ENCODE measurements around the gene CLIC4. TPM values are rescaled to one million over a fixed set of nuclear protein-coding genes. Genes with fewer than 3 reads are reported as not detected.

CLIC4 gene
- total RNA-seq, 1 experiment from 2014 or later: 242 TPM

DNA sequence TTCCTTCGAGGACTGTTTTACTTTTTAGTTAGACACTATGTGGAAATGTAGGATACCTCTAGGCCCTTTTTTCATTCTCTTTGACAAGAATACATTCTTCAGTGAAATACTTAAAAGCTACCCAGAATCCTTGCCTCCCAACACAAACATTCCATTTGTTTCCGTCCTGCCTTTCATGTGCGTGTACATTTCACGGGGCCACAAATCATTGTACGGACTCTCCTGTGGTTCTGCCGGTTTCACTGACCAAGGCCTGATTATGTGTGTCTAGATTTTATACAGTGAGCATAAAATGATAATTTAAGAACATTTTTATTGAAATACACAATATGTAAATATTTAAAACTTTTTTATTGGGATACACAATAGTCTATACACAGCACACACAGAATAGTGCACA is 108.4 kb downstream of the CLIC4 start:
- no peaks in the 10 kb centered on the region for H3K4me1 Mint-ChIP-seq (ENCODE audit: insufficient read depth, unreplicated experiment)
- no TSS peak for BruUV-seq (replicated peaks)
- CTCF ChIA-PET: no interaction called here
- no peak overlapping the region for H3K27ac Mint-ChIP-seq (ENCODE audit: low read depth, unreplicated experiment)
- no peak overlapping the region for H3K4me3 Mint-ChIP-seq (ENCODE audit: unreplicated experiment)
- H3K9me3 Mint-ChIP-seq (ENCODE audit: unreplicated experiment): no peaks in the 10 kb centered on the region
- TF ChIP-seq, protein P1, sequence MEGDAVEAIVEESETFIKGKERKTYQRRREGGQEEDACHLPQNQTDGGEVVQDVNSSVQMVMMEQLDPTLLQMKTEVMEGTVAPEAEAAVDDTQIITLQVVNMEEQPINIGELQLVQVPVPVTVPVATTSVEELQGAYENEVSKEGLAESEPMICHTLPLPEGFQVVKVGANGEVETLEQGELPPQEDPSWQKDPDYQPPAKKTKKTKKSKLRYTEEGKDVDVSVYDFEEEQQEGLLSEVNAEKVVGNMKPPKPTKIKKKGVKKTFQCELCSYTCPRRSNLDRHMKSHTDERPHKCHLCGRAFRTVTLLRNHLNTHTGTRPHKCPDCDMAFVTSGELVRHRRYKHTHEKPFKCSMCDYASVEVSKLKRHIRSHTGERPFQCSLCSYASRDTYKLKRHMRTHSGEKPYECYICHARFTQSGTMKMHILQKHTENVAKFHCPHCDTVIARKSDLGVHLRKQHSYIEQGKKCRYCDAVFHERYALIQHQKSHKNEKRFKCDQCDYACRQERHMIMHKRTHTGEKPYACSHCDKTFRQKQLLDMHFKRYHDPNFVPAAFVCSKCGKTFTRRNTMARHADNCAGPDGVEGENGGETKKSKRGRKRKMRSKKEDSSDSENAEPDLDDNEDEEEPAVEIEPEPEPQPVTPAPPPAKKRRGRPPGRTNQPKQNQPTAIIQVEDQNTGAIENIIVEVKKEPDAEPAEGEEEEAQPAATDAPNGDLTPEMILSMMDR (IDR thresholded peaks at IDR 0.05; ENCODE audit: unreplicated experiment): no peak
- POLR2A ChIA-PET: interaction anchor here (0.6 kb wide), 1 partner anchor 43 kb away, joined by 3 read pairs; no protein-coding TSS in a partner anchor
- peaks cover 3% of the 10 kb centered on the region for H3K36me3 Mint-ChIP-seq (ENCODE audit: insufficient read depth, unreplicated experiment)
- H3K27me3 Mint-ChIP-seq (ENCODE audit: insufficient read depth, unreplicated experiment): no peaks in the 10 kb centered on the region
- no peak for DNase-seq (ENCODE audit: unreplicated experiment)
- intact Hi-C loops (cut with micrococcal nuclease): no loop called here

DNA sequence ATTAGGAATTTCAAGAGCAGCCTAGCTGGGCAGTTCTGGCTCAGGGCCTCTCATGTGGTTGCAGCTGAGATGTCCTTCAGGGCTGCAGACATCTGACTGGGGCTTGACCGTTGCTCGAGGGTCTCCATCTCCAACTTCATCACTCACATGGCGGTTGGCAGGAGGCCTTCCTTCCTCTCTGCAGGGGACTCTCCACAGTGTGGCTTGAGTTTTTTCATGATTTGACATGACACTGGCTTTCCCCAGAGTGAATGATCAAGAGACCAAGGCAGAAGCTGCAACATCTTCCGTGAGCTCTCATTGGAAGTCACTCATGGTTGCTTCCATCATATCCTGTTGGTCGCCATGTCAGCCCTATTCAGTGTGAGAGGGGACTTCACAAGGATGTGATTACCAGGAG is 110.2 kb downstream of the CLIC4 start:
- Mint-ChIP-seq H3K9me3 (ENCODE audit: unreplicated experiment) (no peaks in the 10 kb centered on the region), H3K27me3 (ENCODE audit: insufficient read depth, unreplicated experiment) (no peaks in the 10 kb centered on the region), H3K27ac (ENCODE audit: low read depth, unreplicated experiment) (no peak overlapping the region), H3K4me3 (ENCODE audit: unreplicated experiment) (no peak overlapping the region), H3K36me3 (ENCODE audit: insufficient read depth, unreplicated experiment) (no peaks in the 10 kb centered on the region), H3K4me1 (ENCODE audit: insufficient read depth, unreplicated experiment) (no peaks in the 10 kb centered on the region)
- TF ChIP-seq, protein P1 (IDR thresholded peaks at IDR 0.05; ENCODE audit: unreplicated experiment): no peak
- ChIA-PET CTCF (no interaction called here), POLR2A (interaction anchor here (1.3 kb wide), 1 partner anchor 19 kb away, joined by 3 read pairs; no protein-coding TSS in a partner anchor)
- intact Hi-C loops (cut with micrococcal nuclease): no loop called here
- DNase-seq (ENCODE audit: unreplicated experiment): no peak
- no TSS peak for BruUV-seq (replicated peaks)

DNA sequence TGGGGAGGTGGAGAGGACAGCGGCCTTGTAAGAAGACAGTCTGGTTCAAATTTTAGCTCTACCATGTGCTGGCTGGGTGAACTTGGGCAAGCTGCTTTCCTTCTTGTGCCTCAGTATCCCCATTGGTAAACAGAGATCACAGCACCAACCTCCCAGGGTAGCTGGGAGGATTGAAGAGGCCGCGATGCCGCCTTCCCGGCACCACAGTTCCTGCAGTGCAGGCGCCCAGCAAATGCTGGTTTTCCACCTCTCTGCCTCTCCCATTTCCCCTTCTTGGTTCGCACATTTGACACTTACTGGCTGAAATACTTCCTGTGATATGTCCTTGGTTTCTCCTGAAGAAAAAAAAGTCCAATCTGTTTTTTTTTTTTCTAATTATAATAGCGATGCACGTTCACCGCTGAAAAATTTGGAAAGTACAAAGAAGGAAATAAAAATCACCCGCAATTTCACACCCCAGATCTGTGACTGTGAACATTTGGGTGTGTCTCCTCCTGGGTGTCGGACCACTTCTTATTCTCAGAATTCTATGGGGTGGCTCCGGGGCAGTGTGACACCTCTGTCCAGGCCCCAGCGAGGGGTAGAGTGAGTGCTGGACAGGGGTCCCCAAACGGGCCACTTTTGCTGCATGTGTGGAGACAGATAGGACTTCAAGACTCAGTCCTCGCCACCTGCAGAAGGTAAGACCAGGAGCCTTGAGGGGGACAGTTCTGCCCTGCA is 111.7 kb downstream of the CLIC4 start:
- H3K9me3 Mint-ChIP-seq (ENCODE audit: unreplicated experiment): no peaks in the 10 kb centered on the region
- ChIA-PET POLR2A (interaction anchor here (1.2 kb wide), 1 partner anchor 9 kb away, joined by 3 read pairs; no protein-coding TSS in a partner anchor), CTCF (interaction anchor here (1.0 kb wide), 1 partner anchor 9 kb away, joined by 4 read pairs; no protein-coding TSS in a partner anchor)
- H3K27me3 Mint-ChIP-seq (ENCODE audit: insufficient read depth, unreplicated experiment): no peaks in the 10 kb centered on the region
- TF ChIP-seq, protein P1 (IDR thresholded peaks at IDR 0.05; ENCODE audit: unreplicated experiment): no peak
- H3K4me3 Mint-ChIP-seq (ENCODE audit: unreplicated experiment): no peak overlapping the region
- H3K36me3 Mint-ChIP-seq (ENCODE audit: insufficient read depth, unreplicated experiment): no peaks in the 10 kb centered on the region
- intact Hi-C loops (cut with micrococcal nuclease): no loop called here
- no peak for DNase-seq (ENCODE audit: unreplicated experiment)
- no TSS peak for BruUV-seq (replicated peaks)
- no peaks in the 10 kb centered on the region for H3K4me1 Mint-ChIP-seq (ENCODE audit: insufficient read depth, unreplicated experiment)
- H3K27ac Mint-ChIP-seq (ENCODE audit: low read depth, unreplicated experiment): no peak overlapping the region

DNA sequence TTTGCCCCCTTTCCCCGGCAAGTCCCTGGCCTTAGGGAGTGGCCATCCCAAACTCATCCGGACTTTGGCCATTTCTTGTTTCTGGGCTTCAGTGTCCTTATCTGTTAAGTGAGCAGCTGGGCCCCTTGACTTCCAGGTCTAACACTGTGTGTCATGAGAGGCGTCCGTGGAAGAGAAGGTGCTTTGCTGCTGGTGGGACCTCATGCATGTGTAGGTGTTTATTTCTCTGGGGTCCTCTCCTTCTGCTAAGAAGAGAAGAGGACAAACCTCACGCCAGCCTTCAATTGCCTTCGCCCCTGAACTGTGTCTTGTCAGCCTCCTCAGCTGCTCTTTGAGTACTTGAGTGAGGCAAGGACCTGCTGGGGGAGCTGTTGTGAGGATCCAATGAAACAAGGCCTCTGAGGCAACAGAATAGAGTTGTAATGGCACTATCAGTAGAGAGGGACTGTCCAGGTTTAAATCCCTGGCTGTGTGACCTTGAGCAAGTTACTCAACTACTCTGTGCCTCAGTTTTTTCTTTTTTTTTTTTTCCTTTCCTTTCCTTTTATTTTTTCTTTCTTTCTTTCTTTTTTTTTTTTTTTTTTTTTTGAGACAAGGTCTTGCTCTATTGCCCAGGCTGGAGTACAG is 112.4 kb downstream of the CLIC4 start:
- CTCF ChIA-PET: interaction anchor here (1.1 to 2.5 kb wide), 2 partner anchors 179 to 347 kb away, joined by 5 to 6 read pairs; no protein-coding TSS in a partner anchor

More for the DNA sequence above, 112.4 kb downstream of the CLIC4 start:
- Mint-ChIP-seq H3K27ac (ENCODE audit: low read depth, unreplicated experiment) (no peak overlapping the region), H3K4me1 (ENCODE audit: insufficient read depth, unreplicated experiment) (no peaks in the 10 kb centered on the region), H3K9me3 (ENCODE audit: unreplicated experiment) (no peaks in the 10 kb centered on the region), H3K4me3 (ENCODE audit: unreplicated experiment) (no peak overlapping the region), H3K36me3 (ENCODE audit: insufficient read depth, unreplicated experiment) (no peaks in the 10 kb centered on the region), H3K27me3 (ENCODE audit: insufficient read depth, unreplicated experiment) (no peaks in the 10 kb centered on the region)
- TF ChIP-seq, protein P1 (IDR thresholded peaks at IDR 0.05; ENCODE audit: unreplicated experiment): no peak
- no peak for DNase-seq (ENCODE audit: unreplicated experiment)
- no TSS peak for BruUV-seq (replicated peaks)
- POLR2A ChIA-PET: no interaction called here
- intact Hi-C loops (cut with micrococcal nuclease): no loop called here

All from MCF 10A (cell line).